ENCODE results near the gene BRD4.

DNA sequence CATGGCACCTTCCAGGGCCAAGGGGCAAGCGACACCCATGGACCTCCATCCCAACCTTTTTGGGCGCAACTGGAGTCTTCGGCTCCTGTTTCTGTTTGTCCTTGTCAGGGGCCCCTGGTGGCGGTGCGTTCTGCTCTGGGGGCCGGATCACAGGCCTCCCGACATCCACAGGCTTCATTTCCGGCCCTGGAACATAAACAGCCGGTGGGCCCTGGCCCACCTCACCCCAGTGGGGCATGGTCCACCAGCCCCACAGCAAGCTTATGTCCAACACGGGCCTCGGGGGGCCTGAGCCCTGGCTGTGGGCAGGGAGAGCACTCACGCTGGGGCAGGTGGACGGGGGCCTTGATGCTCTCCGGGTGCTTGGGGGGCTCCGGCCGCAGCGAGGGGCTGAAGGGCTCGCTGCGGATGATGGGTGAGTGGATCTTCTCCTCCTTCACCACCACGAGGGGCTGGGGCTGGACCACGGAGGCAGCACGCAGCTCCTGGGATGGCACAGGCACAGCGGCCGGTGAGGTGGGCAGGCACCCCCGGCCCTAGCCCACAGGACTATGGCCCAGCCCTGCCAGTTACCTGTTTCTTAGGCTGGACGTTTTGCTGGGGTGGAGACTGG lies 92.9 kb downstream of the BRD4 start:
- TF ChIP-seq POLR2A (IDR thresholded peaks at IDR 0.05) (no peak), EP300 (IDR thresholded peaks at IDR 0.05) (no peak), CTCF (IDR thresholded peaks at IDR 0.05) (no peak)

All from suprapubic skin (tissue), 3 donors.